Stimulated activated CD4-positive, alpha-beta T cell treated with anti-CD3 and anti-CD28 coated beads, Interleukin-1b, Interleukin-23, amount 100 ng/mL, for 24 hours (primary cell): ENCODE results near the gene PRPSAP2.

Experiments used
- DNase-seq, 4 experiments: peaks; one replicate each; pipeline ENCODE4 v3.0.0-alpha.2; 2020; ENCODE audit warnings: low read depth in 4 of 4, low spot score in 1 of 4

The PRPSAP2 gene

GRCh38 chr17:18977646-18978045 is 119.7 kb downstream of the PRPSAP2 start:
- no peak for DNase-seq

- DNase-seq, result no peak
Observed at GRCh38 chr17:18978050-18978449, 120.1 kb downstream of the PRPSAP2 start.

GRCh38 chr17:18978655-18979054 is 120.7 kb downstream of the PRPSAP2 start:
- no peak for DNase-seq
